Stimulated activated CD4-positive, alpha-beta T cell treated with anti-CD3 and anti-CD28 coated beads, TNF-alpha, amount 100 ng/mL, for 1 hour (primary cell): ENCODE results near the gene MYL10.

Source experiments
- DNase-seq, 3 donors: peaks; one replicate each; pipeline ENCODE4 v3.0.0-alpha.2; 2020; ENCODE audit warnings: low read depth in 3 of 3, low spot score in 1 of 3

The MYL10 gene

DNA sequence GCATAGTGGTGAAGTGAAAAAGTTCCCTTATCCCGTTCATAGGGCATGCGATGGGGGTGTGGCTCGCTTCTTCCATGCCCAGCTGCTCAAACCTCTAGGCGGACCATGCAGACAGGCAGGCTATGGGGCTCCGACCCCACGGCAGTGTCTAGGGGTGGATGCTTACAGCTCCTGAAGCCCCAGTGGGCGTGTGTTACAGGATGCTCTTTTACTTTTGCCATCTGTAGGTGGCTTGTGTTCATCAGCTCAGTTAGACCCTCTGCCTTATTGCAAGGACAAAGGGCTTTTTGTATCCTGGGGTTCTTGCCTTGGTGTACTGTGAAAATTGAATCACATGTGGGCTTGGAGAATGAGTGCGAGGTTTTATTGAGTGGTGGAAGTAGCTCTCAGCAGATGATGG, at the start of gene MYL10:
Gene MYL10 (minus strand): TSS at position 126 of the 400 bp plus-strand sequence. CDS start 178 bp downstream, outside the sequence.
- DNase-seq = no peak

DNA sequence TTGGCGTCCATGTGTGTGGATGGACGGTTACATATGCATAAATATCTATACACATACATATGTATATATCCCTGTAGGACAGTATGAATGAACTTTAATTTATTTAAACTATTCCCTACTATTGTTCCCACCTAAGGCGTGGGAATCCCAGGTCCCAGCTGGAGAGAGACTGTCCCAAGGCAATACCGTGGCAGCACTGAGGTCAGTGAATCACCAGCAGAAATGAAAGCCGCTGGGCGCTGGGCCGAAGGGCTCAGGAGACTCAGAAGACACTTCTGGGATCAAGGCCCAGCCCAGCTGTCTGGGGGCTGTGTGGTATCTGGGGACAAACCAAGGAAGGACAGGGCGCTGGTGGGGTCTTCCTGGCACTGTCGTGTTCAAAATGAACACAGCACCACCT, 49.6 kb upstream of the MYL10 start:
- no peak for DNase-seq

DNA sequence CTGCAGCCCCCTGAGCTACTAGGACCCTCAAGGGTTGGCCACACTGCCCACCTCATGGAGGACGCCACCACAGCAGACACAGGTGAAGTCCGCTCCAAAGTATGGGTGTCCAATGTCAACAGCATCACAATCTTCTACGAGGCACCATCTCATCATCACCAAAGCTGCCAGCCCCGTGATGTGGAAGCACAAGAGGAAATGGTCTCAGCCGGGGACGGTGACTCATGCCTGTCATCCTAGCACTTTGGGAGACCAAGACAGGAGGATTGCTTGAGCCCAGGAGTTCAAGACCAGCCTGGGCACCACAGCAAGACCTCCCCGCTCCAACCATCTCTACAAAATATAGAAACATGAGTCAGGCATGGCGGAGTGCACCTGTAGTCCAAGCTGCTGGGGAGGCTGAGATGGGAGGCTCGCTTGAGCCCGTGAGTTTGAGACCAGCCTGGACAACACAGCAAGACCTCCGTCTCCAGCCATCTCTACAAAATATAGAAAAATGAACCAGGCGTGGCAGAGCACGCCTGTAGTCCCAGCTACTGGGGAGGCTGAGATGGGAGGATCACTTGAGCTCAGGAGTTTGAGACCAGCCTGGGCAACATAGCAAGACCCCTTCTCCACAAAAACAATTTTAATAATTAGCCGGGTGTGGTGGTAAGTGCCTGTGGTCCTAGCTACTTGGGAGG, 48.8 kb upstream of the MYL10 start:
- no peak for DNase-seq

DNA sequence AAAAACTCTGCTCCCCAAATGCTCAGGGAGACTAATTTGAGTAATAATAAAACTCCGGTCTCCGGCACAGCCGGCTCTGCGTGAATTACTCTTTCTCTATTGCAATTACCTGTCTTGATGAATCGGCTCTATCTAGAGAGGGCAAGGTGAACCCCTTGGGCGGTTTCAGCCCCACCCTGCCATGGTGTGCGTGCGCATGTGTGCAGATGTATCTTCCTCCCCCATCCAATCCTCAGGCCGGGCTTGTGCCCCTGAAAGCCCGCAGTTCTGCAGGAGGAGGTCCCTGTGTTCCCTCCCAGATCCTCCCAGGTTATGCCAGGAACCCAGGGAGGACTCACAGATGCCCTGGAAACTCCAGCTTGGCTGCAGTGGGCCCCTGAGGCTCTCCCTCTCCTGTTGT, 48.3 kb upstream of the MYL10 start:
- DNase-seq = no peak

DNA sequence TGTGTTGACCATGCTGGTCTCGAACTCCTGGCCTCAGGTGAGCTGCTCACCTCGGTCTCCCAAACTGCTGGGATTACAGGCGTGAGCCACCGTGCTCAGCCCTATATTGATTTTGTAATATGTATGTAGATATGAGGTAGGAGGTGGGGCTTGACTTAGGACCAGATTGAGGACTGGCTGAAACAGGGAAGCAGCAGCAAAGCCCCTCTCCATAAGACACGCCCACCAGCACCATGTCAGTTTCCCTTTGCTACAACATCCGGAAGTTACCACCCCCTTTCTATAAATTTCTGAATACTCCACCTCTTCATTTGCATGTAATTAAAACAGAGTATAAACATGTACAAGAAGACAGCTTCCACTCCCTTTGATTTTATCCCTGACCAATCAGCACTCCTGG, 47.9 kb upstream of the MYL10 start:
- no peak for DNase-seq

DNA sequence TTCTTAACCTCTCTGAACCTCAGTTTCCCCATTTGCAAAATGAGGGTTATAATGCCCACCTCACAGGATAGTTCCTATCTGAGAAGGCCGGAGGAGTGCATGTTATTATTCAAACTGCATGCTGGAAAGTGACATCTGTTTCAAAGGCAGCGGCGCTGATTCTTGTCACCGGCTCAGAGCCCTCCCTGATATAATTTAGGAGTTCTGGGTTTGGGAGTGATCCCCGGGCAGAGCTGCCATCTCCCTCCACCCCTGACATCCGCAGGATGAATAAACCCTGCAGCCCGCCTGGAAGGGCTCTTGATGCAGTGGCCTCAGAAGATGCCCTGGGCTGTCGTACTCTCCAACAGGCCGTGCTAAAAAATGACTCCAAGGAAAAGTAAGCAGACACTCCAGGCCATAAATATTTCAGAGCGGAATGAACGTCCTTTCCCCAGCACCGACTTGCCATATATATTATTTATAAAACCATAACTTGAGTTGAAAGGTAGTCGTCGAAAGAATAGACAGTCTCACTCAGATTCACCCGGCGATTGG, 47.0 kb upstream of the MYL10 start:
- DNase-seq = no peak

DNA sequence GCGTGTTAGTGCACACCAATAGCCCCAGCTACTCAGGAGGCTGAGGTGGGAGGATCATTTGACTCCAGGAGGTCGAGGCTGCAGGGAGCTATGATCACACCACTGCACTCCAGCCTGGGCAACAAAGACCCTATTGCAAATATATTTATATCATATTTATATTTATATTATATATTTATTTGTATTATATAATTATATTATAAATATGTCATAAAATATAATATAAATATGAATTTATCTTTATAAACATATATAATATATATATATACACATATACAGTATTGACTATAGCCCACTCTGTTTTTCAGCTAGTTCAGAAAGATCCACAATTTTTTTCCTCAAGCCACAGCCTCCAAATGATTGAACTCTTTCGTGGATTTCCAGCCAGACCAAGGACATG, 45.3 kb upstream of the MYL10 start:
- DNase-seq = no peak

DNA sequence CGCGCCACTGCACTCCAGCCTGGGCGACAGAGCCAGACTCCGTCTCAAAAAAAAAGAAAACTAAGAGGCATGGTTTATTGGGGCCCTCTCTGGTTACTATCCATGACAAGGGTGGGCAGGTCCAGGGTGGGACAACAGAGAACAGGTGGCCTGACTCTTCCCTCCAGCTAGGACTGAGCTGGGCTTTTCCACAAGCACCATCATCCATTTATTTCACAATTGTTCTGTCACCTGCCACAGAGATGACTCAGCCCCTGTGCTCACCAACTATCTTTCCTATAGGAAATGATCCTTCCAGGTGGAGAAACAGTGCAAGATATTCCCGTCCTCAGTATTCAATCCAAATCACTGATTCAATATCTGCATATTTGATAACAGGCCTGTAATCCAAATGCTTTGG, 44.9 kb upstream of the MYL10 start:
- no peak for DNase-seq

DNA sequence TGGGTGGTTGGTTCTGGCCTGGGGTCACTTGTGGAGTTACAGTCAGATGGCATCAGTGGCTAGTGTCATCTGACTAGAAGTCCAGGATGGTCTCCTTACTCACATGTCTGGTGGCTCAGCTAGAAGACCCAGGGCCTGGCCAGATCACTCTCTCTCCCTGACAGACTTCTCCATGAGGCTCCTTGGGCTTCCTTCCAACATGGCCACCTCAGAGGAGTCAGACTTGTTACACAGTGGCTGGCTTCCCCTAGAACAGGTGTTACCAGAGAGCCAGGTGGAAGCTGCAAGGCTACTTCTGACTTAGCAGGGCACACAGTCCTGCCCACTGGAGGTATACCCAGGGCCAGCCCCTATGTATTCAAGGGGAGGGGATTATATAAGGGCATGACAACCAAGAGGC, 44.2 kb upstream of the MYL10 start:
- DNase-seq = no peak

DNA sequence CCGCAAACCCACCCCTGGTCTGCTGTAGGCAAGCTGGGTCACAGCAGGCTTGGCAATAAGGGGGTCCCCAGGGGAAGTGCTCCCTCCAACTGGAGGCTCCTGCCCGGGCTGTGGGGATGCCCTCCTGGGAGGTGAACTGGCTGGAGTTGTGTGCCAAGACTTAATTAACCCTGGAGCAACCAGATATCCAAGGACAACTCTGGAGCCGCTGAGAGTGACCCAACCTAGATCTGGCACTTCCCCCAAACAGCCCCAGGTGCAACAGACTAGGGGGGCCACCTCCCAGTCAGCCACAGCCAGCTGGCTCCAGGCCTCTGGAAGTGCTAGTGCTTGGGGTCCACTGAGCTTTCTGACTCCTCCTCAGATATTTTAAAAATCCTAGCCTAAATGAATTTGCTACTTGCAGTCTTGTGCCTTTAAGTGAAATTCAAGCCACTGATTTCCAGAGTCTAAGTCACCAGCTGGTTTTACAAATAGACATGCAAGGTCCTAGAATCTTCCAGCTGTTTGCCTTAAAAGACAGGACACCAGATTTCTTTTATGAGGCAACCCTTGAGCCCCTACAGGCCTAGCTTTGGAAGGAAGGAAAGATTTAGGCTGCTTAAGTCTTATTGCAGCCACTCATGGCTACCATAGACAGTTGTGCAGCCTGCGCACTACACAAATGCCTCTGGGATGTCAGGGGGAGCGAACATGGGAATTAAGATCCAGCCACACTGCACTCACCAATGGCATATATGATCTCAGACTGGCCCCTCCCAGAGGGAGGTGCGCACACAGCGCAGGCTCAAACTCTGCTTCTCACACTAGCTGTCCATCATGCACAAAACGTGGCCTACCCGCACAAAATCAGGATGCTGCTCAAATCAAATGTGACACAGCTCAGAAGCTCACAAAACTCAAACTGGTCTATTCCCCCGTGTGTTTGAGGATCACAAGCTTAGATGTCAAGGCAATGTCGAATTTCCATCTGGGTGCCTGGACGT, 42.6 kb upstream of the MYL10 start:
- no peak for DNase-seq

DNA sequence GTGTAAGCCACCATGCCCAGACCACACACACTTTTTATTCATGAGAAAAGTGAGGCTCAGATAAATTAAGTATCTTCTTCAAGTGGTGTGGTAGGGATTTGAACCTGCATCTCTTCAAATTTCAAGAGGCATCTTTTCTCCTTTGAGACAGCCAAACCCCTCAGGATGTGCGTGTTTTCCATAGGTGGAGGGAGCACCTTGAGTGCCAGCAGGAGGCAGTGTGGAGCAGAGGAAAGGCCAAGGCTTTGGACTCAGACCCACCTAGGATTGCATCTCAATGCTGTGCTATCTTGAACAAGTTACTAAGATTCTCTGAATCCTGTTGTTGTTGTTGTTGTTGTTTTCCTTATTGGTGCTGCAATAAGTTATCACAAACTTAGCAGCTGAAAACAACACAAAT, 40.2 kb upstream of the MYL10 start:
- DNase-seq = no peak

DNA sequence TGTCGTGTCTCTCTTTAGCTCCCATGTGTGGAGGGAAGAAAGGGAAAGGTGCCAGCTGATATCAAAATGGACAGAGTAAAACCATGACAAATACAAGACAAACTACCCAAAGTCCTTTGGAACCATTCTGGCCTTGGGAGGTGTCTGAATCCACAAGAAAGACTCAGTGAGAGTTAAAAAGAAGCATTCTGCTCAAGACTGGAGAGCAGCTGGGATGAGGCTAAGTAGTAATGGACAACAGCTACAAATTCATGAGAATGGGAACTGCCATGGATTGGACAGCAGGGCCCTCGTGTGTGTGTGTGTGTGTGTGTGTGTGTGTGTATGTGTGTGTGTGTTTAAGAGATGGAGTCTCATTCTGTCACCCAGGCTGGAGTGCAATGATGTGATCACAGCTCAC, 39.6 kb upstream of the MYL10 start:
- no peak for DNase-seq

DNA sequence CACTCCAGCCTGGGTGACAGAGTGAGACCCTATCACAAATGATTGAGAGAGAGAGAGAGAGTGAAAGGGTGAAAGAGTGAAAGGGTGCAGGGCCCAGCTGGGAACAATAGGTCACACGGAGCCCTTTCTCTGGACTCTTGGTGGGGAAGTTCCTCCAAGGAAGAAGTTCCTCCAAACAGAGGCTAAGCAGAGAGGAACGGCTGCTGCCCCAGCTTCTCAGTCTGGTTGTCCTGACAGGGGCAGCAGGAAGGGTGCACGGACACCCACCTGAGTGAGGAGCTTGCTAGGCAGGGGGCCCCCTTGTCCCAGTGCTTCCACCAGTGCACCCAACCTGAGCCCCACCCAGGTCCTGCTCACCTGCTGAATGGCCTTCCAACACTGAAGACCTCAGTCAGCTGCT, 38.8 kb upstream of the MYL10 start:
- no peak for DNase-seq

DNA sequence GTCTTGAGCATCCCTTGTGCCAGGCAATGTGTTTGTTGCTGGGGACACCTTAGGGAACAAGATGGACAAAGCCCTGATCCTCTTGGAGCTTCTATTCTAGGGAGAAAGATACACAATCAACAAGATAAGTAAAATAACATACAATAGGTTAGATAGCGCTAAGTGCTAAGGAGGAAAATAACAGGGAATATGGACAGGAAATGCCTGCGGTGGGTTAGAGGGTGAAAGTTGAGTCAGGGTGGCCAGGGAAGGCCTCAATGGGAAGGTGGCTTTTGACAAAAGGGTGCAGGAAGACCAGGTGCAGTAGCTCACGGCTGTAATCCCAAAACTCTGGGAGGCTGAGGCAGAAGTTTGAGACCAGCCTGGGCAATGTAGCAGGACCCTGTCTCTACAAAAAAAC, 38.3 kb upstream of the MYL10 start:
- no peak for DNase-seq

DNA sequence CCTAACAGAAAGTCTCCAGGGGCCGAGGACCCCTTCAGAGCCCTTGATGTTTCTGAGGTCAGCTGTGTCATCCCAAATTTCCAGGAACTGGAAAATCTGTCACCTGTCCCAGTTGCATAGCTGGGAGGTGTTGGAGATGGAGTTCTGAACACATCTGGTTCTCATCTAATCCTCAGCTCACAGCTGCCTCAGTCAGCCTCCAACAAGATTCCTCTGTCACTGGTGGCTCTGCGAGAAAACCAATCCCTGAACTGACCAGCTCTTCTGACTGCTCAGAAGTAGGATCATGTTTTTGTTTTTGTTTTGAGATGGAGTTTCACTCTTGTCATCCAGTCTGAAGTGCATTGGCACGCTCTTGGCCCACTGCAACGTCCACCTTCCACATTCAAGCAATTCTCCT, 37.6 kb upstream of the MYL10 start:
- DNase-seq = no peak

DNA sequence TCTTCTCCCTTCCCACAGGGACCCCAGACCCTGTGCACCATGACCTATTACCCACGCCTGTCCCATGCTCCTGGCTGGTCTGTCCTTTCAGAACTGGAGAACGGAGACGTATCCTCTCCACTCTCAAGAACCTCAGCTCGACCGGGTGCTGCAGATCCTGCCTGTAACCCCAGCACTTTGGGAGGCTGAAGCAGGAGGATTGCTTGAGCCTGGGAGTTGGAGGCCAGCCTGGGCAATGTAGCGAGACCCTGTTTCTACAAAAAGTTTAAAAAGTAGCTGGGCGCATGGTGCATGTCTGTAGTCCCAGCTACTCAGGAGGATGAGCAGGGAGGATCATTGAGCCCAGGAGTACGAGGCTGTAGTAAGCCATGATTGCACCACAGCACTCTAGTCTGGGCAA, 37.2 kb upstream of the MYL10 start:
- DNase-seq = no peak

DNA sequence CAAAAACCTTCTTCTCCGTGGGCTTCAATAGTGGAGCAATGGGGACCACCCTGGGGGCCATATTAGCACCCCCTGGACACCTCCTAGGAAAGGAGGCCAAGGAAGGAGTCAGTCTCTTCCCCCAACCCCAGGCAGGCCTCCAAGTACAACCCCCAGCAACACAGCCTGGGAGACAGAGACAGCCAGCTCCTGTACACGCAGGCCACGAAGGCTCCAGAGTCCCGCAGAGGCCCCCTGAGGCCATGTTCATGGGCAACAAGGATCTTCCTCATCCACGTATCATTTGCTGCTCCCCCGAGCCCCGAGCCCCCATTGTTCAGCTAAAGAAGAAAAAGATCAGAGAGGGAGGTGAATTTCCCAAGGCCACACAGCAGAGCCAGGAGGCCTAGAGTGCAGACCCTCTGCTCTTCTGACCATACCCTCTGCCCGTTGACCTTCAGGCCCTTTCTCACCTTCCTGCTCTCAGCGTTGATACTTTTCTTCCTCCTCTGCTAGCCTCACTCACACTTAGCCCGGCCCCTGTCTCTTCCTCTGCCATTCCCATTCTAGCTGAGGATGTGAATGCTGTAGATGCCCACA, 35.9 kb upstream of the MYL10 start:
- DNase-seq = no peak

DNA sequence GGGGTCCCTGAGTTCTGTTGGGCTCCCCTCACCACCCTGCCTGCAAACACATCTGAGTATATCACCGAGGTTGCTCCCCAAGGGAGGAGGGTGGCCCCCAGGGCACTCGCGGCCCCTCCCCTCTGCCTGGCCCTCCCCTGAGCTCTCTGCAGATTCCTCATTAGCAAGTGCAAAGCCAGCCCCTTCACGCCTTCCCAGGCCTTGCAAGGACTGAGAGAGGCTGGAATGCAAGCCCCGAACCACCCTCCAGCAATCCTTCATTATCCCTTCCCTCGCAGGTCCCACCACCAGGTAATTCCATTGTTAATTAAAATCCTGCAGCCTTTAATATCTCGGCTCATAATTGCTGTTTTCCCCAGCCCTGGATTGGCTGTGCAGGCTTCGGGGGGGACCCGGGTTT, 35.3 kb upstream of the MYL10 start:
- no peak for DNase-seq

DNA sequence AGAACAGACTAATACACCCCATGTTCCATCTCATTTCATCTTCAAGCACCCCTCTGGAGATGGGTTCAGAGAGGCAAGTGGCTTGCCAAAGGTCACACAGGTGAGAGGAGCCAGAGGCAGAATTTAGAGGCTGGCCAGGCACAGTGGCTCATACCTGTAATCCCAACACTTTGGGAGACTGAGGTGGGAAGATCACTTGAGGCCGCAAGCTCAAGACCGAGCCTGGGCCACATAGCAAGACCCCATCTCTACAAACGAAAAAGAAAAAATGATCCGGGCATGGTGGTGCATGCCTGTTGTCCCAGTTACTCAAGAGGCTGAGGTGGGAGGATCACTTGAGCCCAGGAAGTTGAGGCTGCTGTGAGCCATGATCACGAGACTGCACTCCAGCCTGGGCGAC, 34.7 kb upstream of the MYL10 start:
- DNase-seq = no peak

DNA sequence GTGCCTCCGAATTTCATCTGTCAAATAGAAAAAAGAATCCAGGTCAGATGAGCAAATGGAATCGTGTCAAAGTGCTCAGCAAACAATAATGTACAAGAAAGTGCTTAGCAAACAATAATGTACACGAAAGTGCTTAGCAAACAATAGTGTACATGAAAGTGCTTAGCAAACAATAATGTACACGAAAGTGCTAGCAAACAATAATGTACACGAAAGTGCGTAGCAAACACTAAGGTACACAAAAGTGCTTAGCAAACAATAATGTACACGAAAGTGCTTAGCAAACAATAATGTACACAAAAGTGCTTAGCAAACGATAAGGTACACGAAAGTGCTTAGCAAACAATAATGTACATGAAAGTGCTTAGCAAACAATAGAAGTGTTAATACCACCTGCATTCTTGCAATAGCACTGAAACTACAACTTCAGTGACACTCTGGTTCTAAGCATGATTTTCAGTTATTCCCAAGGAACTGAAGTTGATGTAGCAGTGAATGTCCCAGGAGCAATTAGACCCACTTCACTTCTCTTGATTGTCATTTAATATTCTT, 33.4 kb upstream of the MYL10 start:
- DNase-seq = no peak

DNA sequence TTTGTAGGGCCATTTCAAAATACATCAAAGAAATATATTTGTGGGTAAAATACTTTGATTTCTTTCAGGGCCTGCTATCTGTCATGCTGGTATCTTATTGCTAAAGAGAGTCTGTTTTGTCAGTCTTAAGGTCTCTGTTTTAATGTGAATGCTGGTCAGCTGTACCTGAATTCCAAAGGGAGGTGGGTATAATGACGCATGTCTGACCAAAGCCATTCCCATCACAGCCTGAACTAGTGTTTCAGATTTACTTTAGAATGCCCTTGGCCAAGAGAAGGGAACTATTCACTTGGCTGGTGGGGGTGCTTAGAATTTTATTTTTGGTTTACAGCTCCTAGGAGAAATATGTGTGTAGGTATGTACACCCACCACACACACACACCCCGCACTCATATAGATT, 30.6 kb upstream of the MYL10 start:
- no peak for DNase-seq

DNA sequence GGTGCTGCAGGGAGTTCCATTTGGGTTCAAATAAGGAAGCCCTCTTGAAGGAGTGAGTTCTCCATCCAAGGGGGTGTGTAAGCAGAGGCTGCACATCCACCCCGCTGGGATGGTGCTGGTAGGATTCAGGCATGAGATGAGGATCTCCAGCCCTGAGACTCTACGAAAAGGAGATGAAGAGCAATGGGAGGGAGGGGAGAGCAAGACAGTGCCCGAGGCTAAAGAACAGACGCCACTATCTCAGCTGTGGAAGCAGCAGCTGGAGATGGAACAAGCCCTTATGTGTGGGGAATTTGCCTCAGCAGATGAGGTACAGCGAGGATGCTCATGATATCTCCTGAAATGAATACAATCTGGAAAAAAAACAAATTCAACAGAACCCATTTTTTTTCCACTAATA, 28.1 kb upstream of the MYL10 start:
- no peak for DNase-seq
